ENCODE results near the gene NRIP3.

DNA sequence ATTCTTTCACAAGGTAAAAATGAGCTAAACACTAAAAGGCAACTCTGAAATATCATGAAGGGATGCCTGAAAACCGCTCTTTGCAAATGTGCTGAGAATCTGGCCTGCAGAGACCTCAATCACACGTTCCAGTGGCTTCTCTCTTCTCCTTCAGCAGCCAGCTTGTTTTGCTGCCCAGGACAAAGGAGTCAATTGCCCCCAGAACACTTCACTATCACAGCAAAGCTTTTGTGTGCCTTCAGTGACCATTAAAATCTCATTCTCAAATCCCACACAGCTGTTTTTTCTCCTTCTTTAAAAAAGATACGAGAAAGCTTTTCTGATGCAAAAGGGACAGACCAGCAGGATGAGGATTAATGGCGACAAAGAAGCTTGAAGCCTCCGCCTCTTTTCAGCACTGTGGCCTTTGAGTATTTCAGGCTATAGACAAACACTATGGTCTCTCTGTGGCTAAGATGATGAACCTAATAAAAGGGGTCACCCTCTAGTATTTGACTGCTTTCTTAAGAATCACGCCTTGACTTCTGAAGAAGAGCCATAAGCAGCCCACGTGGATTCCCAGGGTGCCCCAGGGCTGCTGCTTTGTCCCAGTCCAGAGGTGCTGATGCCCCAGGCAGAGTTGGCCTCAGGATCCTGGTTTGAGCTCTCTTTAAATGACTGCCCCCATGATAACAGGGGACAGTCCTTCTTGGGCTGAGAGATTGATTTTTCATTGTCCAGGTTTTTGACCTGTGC, 33.4 kb upstream of the NRIP3 start:
- no peak for TF ChIP-seq CTCF (conservative IDR thresholded peaks at IDR 0.05)
- no peak for TF ChIP-seq EZH2 (IDR thresholded peaks at IDR 0.05; ENCODE audit: low read depth)
